SK-N-SH treated with all-trans-retinoic acid at 6 μM for 48 hours (cell line): ENCODE measurements around the gene DIP2C.

ENCODE experiments used
- ATAC-seq: fragments of 200-7000 bp; cut with Tn5 transposase; 3 replicates; pipeline ENCODE4 v1.9.1; 2020; ENCODE audit warnings: mild to moderate bottlenecking, moderate library complexity
- BACH2 ChIP-seq: fragments of 250-450 bp; sonication (Bioruptor Pico); IDR thresholded peaks from 2 replicates; pipeline ENCODE4 v1.9.0; 2021; ENCODE audit warnings: mild to moderate bottlenecking, borderline replicate concordance
- CREB5 ChIP-seq: fragments of 250-450 bp; sonication (Bioruptor Pico); IDR thresholded peaks from 2 replicates; pipeline ENCODE4 v1.5.1; 2020; ENCODE audit warnings: low read depth, mild to moderate bottlenecking, moderate library complexity
- CSDC2 ChIP-seq: fragments of 250-450 bp; sonication (Bioruptor Pico); IDR thresholded peaks from 2 replicates; pipeline ENCODE4 v1.5.0; 2020; ENCODE audit warnings: mild to moderate bottlenecking, moderate library complexity
- CSRNP3 ChIP-seq: fragments of 250-450 bp; sonication (Bioruptor Pico); IDR thresholded peaks from 2 replicates; pipeline ENCODE4 v1.5.1; 2021; ENCODE audit warnings: mild to moderate bottlenecking, moderate library complexity
- ESRRG ChIP-seq: fragments of 250-450 bp; sonication (Bioruptor Pico); IDR thresholded peaks from 2 replicates; pipeline ENCODE4 v1.6.1; 2021; ENCODE audit warnings: mild to moderate bottlenecking
- GLIS3 ChIP-seq: fragments of 250-450 bp; sonication (Bioruptor Pico); IDR thresholded peaks from 2 replicates; pipeline ENCODE4 v1.5.0; 2020; ENCODE audit warnings: mild to moderate bottlenecking, moderate library complexity
- ISL1 ChIP-seq: fragments of 250-450 bp; sonication (Bioruptor Pico); IDR thresholded peaks from 2 replicates; pipeline ENCODE4 v2.1.2; 2022; ENCODE audit warnings: mild to moderate bottlenecking, moderate library complexity
- OSR1 ChIP-seq: fragments of 250-450 bp; sonication (Bioruptor Pico); IDR thresholded peaks from 2 replicates; pipeline ENCODE4 v1.8.0; 2022; ENCODE audit warnings: moderate library complexity, mild to moderate bottlenecking, inconsistent platforms
- PPARA ChIP-seq: fragments of 250-450 bp; sonication (Bioruptor Pico); IDR thresholded peaks from 2 replicates; pipeline ENCODE4 v1.5.0; 2020; ENCODE audit warnings: mild to moderate bottlenecking, borderline replicate concordance
- RARB ChIP-seq: fragments of 250-450 bp; sonication (Bioruptor Pico); IDR thresholded peaks from 2 replicates; pipeline ENCODE4 v1.8.0; 2021; ENCODE audit warnings: mild to moderate bottlenecking, moderate library complexity
- SNAI2 ChIP-seq: fragments of 250-450 bp; sonication (Bioruptor Pico); IDR thresholded peaks from 2 replicates; pipeline ENCODE4 v1.5.0; 2020; ENCODE audit warnings: mild to moderate bottlenecking, moderate library complexity
- TCF4 ChIP-seq: fragments of 250-450 bp; sonication (Bioruptor Pico); IDR thresholded peaks from 2 replicates; pipeline ENCODE4 v1.8.0; 2021; ENCODE audit warnings: mild to moderate bottlenecking, moderate library complexity, borderline replicate concordance
- TOX ChIP-seq: fragments of 250-450 bp; sonication (Bioruptor Pico); IDR thresholded peaks from 2 replicates; pipeline ENCODE4 v1.8.0; 2021; ENCODE audit warnings: mild to moderate bottlenecking, moderate library complexity, borderline replicate concordance
- ZC3H10 ChIP-seq: fragments of 250-450 bp; sonication (Bioruptor Pico); IDR thresholded peaks from 2 replicates; pipeline ENCODE4 v1.5.1; 2021; ENCODE audit warnings: mild to moderate bottlenecking, moderate library complexity
- ZFP3 ChIP-seq: fragments of 250-450 bp; sonication (Bioruptor Pico); IDR thresholded peaks from 2 replicates; pipeline ENCODE4 v1.5.0; 2020; ENCODE audit warnings: mild to moderate bottlenecking, moderate library complexity
- ZFP30 ChIP-seq: fragments of 450-650 bp; formaldehyde crosslinking; IDR thresholded peaks from 2 replicates; pipeline ENCODE4 v1.5.0; 2022; ENCODE audit warnings: mild to moderate bottlenecking, moderate library complexity
- ZNF565 ChIP-seq: fragments of 450-650 bp; formaldehyde crosslinking; conservative IDR thresholded peaks from 2 replicates; pipeline ENCODE4 v1.5.0; 2020; ENCODE audit warnings: low read depth, mild to moderate bottlenecking, moderate library complexity
- ZNF70 ChIP-seq: fragments of 450-650 bp; formaldehyde crosslinking; IDR thresholded peaks from 2 replicates; pipeline ENCODE4 v1.5.0; 2020; ENCODE audit warnings: mild to moderate bottlenecking, moderate library complexity
- ZNF8 ChIP-seq: fragments of 450-650 bp; formaldehyde crosslinking; IDR thresholded peaks from 2 replicates; pipeline ENCODE4 v1.5.0; 2020; ENCODE audit warnings: mild to moderate bottlenecking, moderate library complexity
- TF ChIP-seq, protein P1 (sequence below): fragments of 250-450 bp; sonication (Bioruptor Pico); IDR thresholded peaks from 2 replicates; pipeline ENCODE4 v1.8.0; 2021; ENCODE audit warnings: low read depth, mild to moderate bottlenecking, moderate library complexity, borderline replicate concordance
- TF ChIP-seq, protein P2 (sequence below): fragments of 250-450 bp; sonication (Bioruptor Pico); IDR thresholded peaks from 2 replicates; pipeline ENCODE4 v1.5.0; 2020; ENCODE audit warnings: mild to moderate bottlenecking, moderate library complexity

DIP2C gene

GRCh38 chr10:381805-382204 is 307.7 kb downstream of the DIP2C start:
- TF ChIP-seq TCF4 (CRISPR knock-in tag) (no peak), ZNF565 (CRISPR knock-in tag) (no peak), OSR1 (no peak), CREB5 (CRISPR knock-in tag) (no peak), TOX (no peak), ISL1 (CRISPR knock-in tag) (no peak), ZNF70 (CRISPR knock-in tag) (no peak), RARB (CRISPR knock-in tag) (no peak), SNAI2 (CRISPR knock-in tag) (no peak), ZFP3 (CRISPR knock-in tag) (no peak), ESRRG (CRISPR knock-in tag) (no peak), BACH2 (CRISPR knock-in tag) (no peak)
- TF ChIP-seq, protein P1, sequence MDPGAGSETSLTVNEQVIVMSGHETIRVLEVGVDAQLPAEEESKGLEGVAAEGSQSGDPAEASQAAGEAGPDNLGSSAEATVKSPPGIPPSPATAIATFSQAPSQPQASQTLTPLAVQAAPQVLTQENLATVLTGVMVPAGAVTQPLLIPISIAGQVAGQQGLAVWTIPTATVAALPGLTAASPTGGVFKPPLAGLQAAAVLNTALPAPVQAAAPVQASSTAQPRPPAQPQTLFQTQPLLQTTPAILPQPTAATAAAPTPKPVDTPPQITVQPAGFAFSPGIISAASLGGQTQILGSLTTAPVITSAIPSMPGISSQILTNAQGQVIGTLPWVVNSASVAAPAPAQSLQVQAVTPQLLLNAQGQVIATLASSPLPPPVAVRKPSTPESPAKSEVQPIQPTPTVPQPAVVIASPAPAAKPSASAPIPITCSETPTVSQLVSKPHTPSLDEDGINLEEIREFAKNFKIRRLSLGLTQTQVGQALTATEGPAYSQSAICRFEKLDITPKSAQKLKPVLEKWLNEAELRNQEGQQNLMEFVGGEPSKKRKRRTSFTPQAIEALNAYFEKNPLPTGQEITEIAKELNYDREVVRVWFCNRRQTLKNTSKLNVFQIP (CRISPR knock-in tag) = no peak
- ATAC-seq = no peak

- TF ChIP-seq TOX (no peak), CSDC2 (no peak), ZC3H10 (CRISPR knock-in tag) (no peak), GLIS3 (CRISPR knock-in tag) (no peak), ZFP3 (CRISPR knock-in tag) (no peak), SNAI2 (CRISPR knock-in tag) (no peak), ZFP30 (CRISPR knock-in tag) (no peak), CSRNP3 (CRISPR knock-in tag) (no peak), ESRRG (CRISPR knock-in tag) (no peak), PPARA (CRISPR knock-in tag) (no peak), ISL1 (CRISPR knock-in tag) (no peak), RARB (CRISPR knock-in tag) (no peak), BACH2 (CRISPR knock-in tag) (no peak), CREB5 (CRISPR knock-in tag) (no peak), ZNF565 (CRISPR knock-in tag) (no peak)
- ATAC-seq = no peak
These were observed 308.1 kb downstream of the DIP2C start for GRCh38 chr10:381346-381745.

DNA sequence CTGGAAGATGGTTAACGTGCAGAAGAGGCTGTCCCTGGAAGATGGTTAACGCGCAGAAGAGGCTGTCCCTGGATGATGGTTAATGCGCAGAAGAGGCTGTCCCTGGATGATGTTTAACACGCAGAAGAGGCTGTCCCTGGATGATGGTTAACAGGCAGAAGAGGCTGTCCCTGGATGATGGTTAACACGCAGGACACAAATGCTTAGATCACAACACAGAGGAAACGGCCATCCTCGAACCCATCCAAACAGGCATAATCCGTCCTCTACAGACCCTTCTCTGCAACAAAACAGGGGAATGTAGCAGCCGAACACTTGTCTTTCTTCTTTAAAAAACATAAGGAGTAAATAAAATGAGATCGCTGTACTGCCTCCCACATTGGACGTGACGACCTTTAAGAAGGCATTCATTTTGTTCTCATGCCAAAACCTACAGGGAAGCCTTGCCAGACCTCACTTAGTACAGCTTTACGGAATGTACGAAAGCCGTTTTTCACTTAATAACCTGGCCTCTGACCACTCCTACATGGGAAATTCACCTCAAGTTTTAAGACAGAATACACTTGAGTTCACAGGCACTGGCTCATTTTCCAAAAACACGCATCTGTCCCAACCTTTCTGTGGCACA is 309.0 kb downstream of the DIP2C start:
- no peak for TF ChIP-seq SNAI2 (CRISPR knock-in tag)
- no peak for TF ChIP-seq ZFP30 (CRISPR knock-in tag)
- TF ChIP-seq GLIS3 (CRISPR knock-in tag) = no peak
- TF ChIP-seq ZFP3 (CRISPR knock-in tag) = no peak
- TF ChIP-seq PPARA (CRISPR knock-in tag) = no peak
- TF ChIP-seq TCF4 (CRISPR knock-in tag) = no peak
- TF ChIP-seq, protein P2, sequence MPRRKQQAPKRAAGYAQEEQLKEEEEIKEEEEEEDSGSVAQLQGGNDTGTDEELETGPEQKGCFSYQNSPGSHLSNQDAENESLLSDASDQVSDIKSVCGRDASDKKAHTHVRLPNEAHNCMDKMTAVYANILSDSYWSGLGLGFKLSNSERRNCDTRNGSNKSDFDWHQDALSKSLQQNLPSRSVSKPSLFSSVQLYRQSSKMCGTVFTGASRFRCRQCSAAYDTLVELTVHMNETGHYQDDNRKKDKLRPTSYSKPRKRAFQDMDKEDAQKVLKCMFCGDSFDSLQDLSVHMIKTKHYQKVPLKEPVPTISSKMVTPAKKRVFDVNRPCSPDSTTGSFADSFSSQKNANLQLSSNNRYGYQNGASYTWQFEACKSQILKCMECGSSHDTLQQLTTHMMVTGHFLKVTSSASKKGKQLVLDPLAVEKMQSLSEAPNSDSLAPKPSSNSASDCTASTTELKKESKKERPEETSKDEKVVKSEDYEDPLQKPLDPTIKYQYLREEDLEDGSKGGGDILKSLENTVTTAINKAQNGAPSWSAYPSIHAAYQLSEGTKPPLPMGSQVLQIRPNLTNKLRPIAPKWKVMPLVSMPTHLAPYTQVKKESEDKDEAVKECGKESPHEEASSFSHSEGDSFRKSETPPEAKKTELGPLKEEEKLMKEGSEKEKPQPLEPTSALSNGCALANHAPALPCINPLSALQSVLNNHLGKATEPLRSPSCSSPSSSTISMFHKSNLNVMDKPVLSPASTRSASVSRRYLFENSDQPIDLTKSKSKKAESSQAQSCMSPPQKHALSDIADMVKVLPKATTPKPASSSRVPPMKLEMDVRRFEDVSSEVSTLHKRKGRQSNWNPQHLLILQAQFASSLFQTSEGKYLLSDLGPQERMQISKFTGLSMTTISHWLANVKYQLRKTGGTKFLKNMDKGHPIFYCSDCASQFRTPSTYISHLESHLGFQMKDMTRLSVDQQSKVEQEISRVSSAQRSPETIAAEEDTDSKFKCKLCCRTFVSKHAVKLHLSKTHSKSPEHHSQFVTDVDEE (CRISPR knock-in tag) = no peak
- TF ChIP-seq ZNF8 (CRISPR knock-in tag) = no peak
- TF ChIP-seq TOX = no peak
- TF ChIP-seq CSDC2 = no peak
- TF ChIP-seq CSRNP3 (CRISPR knock-in tag) = no peak
- TF ChIP-seq, all 23 proteins: peak for 0
- ATAC-seq = no peak
